ENCODE measurements around the gene EMP3.

Gene EMP3

GRCh38 chr19:48371367-48371766 lies 46.0 kb downstream of the EMP3 start:
- TF ChIP-seq GATA3 (IDR thresholded peaks at IDR 0.05; ENCODE audit: low read depth, low read length) = no peak
- TF ChIP-seq GATA2 (IDR thresholded peaks at IDR 0.05; ENCODE audit: low read depth, low read length) = no peak

DNA sequence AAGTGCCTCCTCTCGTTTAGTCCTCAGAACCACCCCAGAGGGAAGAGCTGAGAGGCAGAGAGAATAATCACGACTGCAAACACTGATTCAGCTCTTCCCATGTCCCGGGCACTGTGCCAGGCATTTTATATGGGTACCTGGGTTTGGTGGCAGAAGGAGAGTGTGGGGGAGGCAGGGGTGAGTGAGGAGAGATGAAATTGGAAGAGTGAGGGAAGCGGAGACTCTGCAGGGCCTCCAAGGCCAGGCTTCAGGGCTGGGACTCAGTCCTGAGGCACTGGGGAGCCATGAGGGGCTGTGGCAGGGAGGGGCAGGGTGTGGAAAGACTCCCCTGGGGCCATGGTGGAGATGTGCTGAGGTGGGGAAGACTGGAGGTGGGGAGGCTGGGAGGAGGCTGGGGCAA lies 47.6 kb downstream of the EMP3 start:
- TF ChIP-seq GATA3 (IDR thresholded peaks at IDR 0.05; ENCODE audit: low read depth, low read length) = no peak
- no peak for TF ChIP-seq GATA2 (IDR thresholded peaks at IDR 0.05; ENCODE audit: low read depth, low read length)

GRCh38 chr19:48373567-48373966 lies 48.2 kb downstream of the EMP3 start:
- TF ChIP-seq GATA3 (IDR thresholded peaks at IDR 0.05; ENCODE audit: low read depth, low read length) = no peak
- no peak for TF ChIP-seq GATA2 (IDR thresholded peaks at IDR 0.05; ENCODE audit: low read depth, low read length)

DNA sequence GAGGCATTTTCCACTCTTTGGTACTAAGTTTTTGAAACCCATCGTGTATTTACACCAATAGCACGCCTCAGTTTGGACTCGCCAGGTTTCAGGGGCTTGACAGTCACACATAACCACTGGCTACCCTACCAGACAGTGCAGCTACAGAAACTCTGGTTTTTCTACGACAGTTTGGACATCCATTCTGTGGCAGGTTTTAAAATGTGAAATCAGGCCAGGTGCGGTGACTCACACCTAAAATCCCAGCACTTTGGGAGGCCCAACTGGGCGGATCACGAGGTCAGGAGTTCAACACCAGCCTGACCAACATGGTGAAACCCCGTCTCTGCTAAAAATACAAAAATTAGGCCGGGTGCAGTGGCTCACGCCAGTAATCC lies 52.8 kb downstream of the EMP3 start:
- TF ChIP-seq GATA3 (IDR thresholded peaks at IDR 0.05; ENCODE audit: low read depth, low read length) = no peak

DNA sequence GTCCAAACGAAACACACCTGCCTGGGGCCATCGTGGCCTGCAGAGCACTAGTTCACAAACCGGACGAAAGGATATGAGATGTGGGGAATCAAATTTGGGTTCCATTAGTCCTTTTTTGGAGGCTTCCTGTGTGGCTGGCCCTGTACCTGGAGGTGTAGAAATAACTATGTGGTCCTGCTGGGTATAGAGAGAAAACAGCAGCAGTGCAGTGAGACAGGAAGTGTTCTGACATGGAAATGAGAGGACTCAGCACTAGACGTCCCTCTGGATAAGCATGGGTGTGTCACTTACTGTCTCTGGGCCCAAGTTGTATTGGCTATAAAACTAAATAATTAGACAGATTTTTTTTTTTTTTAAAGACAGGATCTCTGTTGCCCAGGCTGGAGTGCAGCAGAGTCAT lies 53.7 kb downstream of the EMP3 start:
- no peak for TF ChIP-seq GATA3 (IDR thresholded peaks at IDR 0.05; ENCODE audit: low read depth, low read length)
- no peak for TF ChIP-seq GATA2 (IDR thresholded peaks at IDR 0.05; ENCODE audit: low read depth, low read length)
